Measurements from ENCODE around the gene CAMTA2.

The CAMTA2 gene

DNA sequence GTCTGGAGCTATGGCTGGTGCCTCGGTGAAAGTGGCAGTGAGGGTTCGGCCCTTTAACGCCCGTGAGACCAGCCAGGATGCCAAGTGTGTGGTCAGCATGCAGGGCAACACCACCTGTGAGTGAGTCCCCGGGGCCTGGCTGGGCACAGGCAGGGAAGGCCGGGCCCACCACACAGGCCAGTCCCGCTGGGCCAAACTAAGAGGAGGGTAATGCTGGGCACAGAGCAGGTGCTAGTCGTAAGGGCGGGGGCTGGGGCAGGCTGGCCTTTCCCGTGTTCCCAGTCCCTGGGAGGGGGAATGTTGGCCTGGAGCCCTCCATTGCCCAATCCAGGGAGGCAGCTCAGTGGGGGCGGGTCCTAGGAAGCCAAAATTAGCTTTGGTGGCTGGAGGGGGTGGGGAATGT, 12.8 kb upstream of the CAMTA2 start:
- WGBS, 2 experiments (ENCODE audit: insufficient coverage in 2 of 2): 80 to 86% methylated on average over 9 to 11 of the region's 11 CpGs
- H3K4me1 ChIP-seq (ENCODE audit: control insufficient read depth, insufficient read depth, low read length, poor library complexity, severe bottlenecking): peaks cover 24% of the 10 kb centered on the region
- H3K36me3 ChIP-seq (ENCODE audit: control insufficient read depth, insufficient read depth, low read length): peaks cover 58% of the 10 kb centered on the region

DNA sequence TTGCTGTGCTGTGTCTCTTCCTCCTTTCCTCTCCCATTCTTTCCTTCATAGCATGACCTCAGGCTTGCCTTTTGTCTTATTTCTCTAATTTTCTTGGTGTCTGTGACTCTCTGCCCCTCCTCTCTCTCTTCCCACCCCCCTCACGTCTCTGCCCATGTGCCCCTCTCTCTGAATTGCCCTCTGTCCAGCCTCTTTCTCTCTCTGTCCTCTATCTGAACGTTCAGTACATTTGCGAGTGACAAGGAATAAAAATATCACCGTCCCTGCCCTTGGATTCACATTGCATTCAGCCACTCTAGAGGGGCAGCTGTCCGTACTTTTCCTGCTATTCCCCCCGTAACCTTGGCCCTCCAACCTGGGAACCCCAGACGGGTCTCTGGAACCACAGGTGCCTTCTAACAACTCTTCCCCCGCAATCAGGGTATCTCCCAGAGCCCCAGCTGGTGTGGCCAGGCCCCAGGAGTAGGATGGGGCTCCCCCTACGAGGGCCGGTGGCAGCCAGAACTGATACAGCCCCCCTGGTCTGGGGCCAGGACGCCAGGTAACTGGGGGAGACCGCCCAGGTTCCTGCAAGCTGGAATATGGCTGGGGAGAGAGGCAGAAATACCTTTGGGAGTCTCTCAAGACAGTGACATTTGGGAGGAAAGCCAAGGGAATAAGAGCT, 12.1 kb upstream of the CAMTA2 start:
- Histone ChIP-seq H3K36me3 (ENCODE audit: control insufficient read depth, insufficient read depth, low read length) (peaks cover 52% of the 10 kb centered on the region), H3K4me1 (ENCODE audit: control insufficient read depth, insufficient read depth, low read length, poor library complexity, severe bottlenecking) (peaks cover 24% of the 10 kb centered on the region), H3K4me3 (ENCODE audit: extremely low read depth, insufficient read depth, low read length, poor library complexity, severe bottlenecking) (peak overlapping the region; percentile 92), H3K27ac (ENCODE audit: low read depth, low read length, severe bottlenecking) (no peak overlapping the region), H3K9me3 (ENCODE audit: control insufficient read depth, low read length) (no peaks in the 10 kb centered on the region)
- WGBS, 2 experiments (ENCODE audit: insufficient coverage in 2 of 2): 79% methylated on average over 9 to 12 of the region's 12 CpGs

More for the DNA sequence above, 12.8 kb upstream of the CAMTA2 start:
- no peak overlapping the region for H3K27ac ChIP-seq (ENCODE audit: low read depth, low read length, severe bottlenecking)
- H3K4me3 ChIP-seq (ENCODE audit: extremely low read depth, insufficient read depth, low read length, poor library complexity, severe bottlenecking): peak overlapping the region; percentile 92
- H3K9me3 ChIP-seq (ENCODE audit: control insufficient read depth, low read length): no peaks in the 10 kb centered on the region

DNA sequence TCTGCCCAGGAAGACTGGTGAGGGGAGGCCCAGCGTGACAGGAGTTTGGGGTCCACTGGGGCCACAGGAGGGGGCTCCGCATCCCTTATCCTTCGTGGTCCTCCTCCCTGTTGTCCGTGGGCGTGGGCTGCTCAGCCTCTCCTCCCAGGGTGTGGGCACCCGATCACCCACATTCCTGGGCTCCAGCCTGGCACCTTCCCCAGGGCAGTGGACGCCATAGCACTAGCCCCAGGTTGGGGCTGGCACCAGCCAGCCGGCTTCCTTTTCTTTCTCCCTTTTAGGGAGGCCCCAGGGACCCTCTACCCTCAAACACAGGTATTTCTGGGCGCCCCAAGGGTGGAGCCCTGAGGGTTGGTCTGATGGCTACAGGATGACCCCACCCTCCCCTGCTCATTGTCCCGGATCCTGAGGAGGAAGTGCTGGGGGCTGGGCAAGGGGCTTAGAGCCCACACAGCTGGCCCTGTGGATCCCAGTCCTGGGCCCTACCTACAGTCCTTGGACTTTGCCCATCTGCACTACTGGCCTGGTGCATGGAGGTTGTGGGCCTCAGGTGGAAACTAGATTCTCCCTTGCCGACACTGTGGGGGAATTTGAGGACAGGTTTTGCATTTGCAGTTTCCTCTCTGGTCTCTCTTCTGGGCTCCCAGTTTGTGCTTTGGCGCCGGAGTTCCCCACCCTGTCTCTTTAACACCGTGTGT, 11.4 kb upstream of the CAMTA2 start:
- 21 to 23% methylated on average over 12 to 13 of the region's 14 CpGs for WGBS, 2 experiments (ENCODE audit: insufficient coverage in 2 of 2)
- peaks cover 45% of the 10 kb centered on the region for H3K36me3 ChIP-seq (ENCODE audit: control insufficient read depth, insufficient read depth, low read length)
- peak overlapping the region; percentile 92 for H3K4me3 ChIP-seq (ENCODE audit: extremely low read depth, insufficient read depth, low read length, poor library complexity, severe bottlenecking)
- peaks cover 20% of the 10 kb centered on the region for H3K4me1 ChIP-seq (ENCODE audit: control insufficient read depth, insufficient read depth, low read length, poor library complexity, severe bottlenecking)
- H3K27ac ChIP-seq (ENCODE audit: low read depth, low read length, severe bottlenecking): no peak overlapping the region
- H3K9me3 ChIP-seq (ENCODE audit: control insufficient read depth, low read length): no peaks in the 10 kb centered on the region

DNA sequence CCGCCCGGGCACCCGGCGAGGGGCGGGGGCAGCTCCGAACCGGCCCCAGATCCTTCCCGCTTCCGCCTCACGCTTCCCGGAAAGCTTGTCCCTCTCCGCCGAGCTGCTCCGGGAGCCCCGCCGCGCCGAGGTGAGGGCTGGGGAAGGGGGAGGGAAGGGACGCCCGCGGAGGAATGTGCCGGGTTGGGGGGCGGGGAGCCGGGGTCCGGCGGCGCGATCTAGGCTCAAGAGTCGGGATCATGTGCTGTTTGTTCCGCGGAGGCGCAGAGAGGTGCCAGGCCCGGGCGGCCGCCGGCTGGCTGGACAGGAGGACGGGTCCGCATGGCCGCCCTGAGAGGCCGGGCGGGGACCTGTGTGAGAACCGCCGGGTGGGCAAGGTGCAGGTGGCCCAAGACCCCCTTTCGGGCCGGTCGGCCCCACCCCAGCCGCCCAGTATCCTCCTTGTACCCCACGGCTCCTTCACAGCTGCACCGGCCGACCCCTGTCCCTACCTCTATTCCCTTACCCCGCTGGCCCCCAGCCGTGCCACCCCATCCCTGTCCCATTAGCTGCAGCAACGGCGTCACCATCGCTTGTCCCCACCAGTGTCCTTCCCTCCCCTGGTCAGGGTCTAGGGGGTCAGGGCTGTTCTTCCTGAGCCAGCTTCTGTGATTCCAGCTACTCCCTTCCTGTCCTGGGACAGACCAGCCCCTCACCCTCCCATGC, 10.7 kb upstream of the CAMTA2 start:
- H3K27ac ChIP-seq (ENCODE audit: low read depth, low read length, severe bottlenecking): no peak overlapping the region
- whole genome bisulfite sequencing, 2 experiments (ENCODE audit: insufficient coverage in 2 of 2): 0 to 1% methylated on average over 27 to 50 of the region's 55 CpGs
- no peaks in the 10 kb centered on the region for H3K9me3 ChIP-seq (ENCODE audit: control insufficient read depth, low read length)
- peak overlapping the region; percentile 92 for H3K4me3 ChIP-seq (ENCODE audit: extremely low read depth, insufficient read depth, low read length, poor library complexity, severe bottlenecking)
- peaks cover 38% of the 10 kb centered on the region for H3K36me3 ChIP-seq (ENCODE audit: control insufficient read depth, insufficient read depth, low read length)
- H3K4me1 ChIP-seq (ENCODE audit: control insufficient read depth, insufficient read depth, low read length, poor library complexity, severe bottlenecking): peaks cover 15% of the 10 kb centered on the region

DNA sequence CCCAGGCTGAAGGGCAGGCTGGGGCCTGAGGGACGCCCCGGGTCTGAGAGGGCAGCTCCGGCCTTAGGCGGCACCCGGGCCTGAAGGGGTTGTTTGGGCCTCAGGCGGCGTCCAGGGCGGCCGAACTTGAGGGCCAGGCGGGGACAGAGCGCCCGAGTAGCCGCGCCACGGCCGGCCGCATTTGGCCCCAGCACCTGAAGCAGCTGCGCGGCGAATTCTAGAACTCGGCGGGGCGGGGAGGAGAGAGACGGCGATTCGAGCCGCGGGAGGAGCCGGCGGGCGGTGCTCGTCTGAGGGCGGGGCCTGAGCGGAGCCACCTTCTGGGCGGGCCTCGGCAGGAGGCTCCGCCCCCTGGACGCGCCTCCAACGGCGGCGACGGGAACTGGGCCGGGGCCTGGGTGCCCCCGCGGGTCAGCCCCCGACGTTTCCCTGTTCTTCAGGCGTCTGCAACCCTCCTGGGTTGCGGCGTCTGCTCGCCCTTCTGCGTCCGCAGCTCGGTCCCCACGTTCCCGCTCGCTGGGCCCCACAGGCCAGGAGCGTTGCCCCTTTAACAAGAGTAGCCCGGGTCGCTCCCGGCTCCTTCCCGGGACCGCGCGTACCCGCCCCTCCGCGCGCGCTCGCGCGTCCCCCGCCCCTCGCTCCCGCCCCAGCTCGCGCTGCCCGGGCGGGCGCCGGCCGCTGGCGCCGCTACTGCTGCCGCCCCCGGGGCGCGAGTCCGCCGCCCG, 10.0 kb upstream of the CAMTA2 start, which contains the start of the genes INCA1 and KIF1C:
INCA1 (minus strand) TSS at position 221 of the 725 bp plus-strand sequence. CDS start 3,085 bp downstream, outside the sequence.
KIF1C (plus strand) TSS at position 649 of the 725 bp plus-strand sequence. CDS start 2,297 bp downstream, outside the sequence.
- peak within 1 kb of the TSS; percentile 92 for H3K4me3 ChIP-seq (ENCODE audit: extremely low read depth, insufficient read depth, low read length, poor library complexity, severe bottlenecking)
- no peaks in the 10 kb centered on the region for H3K9me3 ChIP-seq (ENCODE audit: control insufficient read depth, low read length)
- WGBS, 2 experiments (ENCODE audit: insufficient coverage in 2 of 2): 0 to 1% methylated on average over 32 to 89 of the region's 93 CpGs
- H3K27ac ChIP-seq (ENCODE audit: low read depth, low read length, severe bottlenecking): peak within 1 kb of the TSS; percentile 73
- peaks cover 10% of the 10 kb centered on the region for H3K4me1 ChIP-seq (ENCODE audit: control insufficient read depth, insufficient read depth, low read length, poor library complexity, severe bottlenecking)
- peaks cover 31% of the 10 kb centered on the region for H3K36me3 ChIP-seq (ENCODE audit: control insufficient read depth, insufficient read depth, low read length)

DNA sequence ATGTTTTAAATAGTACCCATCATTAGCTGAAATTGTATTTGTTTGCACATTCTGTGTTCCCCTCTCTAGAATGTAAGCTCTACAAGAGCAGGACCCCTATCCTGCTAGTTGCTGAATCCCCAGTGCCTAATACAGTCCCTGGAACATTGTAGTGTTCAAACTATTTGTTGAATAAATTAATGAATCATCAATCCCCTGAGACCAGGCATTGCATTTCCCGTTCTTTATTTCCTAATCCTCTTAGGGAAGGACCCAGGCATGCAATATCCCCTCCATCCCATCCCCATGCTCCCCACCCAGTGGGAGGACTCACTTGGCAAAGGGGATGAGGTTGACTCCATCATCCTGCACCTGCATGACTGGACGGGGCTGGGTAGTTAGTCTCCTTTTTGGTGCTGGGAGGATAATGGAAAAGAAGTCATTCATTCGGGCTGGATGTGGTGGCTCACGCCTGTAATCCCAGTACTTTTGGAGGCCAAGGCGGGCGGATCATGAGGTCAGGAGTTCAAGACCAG, 6.7 kb upstream of the CAMTA2 start:
- WGBS, 2 experiments (ENCODE audit: insufficient coverage in 2 of 2): 94 to 95% methylated on average over 5 to 6 of the region's 6 CpGs
- Histone ChIP-seq H3K4me1 (ENCODE audit: control insufficient read depth, insufficient read depth, low read length, poor library complexity, severe bottlenecking) (no peaks in the 10 kb centered on the region), H3K27ac (ENCODE audit: low read depth, low read length, severe bottlenecking) (no peak overlapping the region), H3K36me3 (ENCODE audit: control insufficient read depth, insufficient read depth, low read length) (no peaks in the 10 kb centered on the region), H3K9me3 (ENCODE audit: control insufficient read depth, low read length) (no peaks in the 10 kb centered on the region), H3K4me3 (ENCODE audit: extremely low read depth, insufficient read depth, low read length, poor library complexity, severe bottlenecking) (no peak overlapping the region)

DNA sequence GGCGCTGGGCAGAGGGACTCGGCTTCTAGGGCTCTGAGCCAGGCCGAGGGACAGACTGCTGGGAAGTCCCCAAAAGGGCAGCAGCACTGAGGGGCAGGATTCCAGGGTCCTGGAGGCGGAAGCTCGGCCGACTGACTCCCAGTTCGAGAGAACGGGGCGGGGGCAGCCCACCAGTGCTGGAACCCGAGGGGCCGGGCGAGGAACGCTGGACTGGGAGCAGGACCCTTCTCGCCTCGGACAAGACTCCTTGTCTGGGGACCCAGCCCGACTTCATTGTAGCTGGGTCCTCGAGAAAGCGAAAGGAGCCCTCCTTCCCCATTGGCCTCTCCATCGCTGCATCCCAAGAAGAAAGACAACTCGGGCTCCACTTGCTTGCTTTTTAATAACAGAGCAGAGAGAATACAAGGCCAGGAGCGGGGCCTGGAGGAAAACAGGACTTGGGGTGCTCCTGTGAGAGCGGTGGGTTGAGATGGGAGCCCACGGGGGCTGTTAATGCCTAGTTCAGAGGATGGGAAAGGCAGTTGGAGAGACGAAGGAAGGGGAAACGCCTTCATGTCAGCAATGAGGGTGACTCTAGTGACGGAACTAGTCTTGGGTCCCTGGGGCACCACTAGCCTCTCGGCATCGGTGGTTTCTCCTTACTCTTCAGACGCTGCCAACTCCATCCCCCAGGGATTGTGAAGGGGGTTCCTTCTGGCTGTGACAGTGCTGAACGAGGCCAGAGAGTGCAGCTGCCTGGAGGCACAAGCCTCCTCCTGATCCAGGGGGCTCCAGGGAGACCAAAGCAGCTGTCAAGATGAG, 492 bp upstream of the CAMTA2 start:
- H3K9me3 ChIP-seq (ENCODE audit: control insufficient read depth, low read length): no peaks in the 10 kb centered on the region
- 28 to 32% methylated on average over 20 to 29 of the region's 30 CpGs for WGBS, 2 experiments (ENCODE audit: insufficient coverage in 2 of 2)
- peaks cover 3% of the 10 kb centered on the region for H3K36me3 ChIP-seq (ENCODE audit: control insufficient read depth, insufficient read depth, low read length)
- H3K27ac ChIP-seq (ENCODE audit: low read depth, low read length, severe bottlenecking): peak overlapping the region; percentile 10
- peak overlapping the region; percentile 66 for H3K4me3 ChIP-seq (ENCODE audit: extremely low read depth, insufficient read depth, low read length, poor library complexity, severe bottlenecking)
- H3K4me1 ChIP-seq (ENCODE audit: control insufficient read depth, insufficient read depth, low read length, poor library complexity, severe bottlenecking): peaks cover 10% of the 10 kb centered on the region

DNA sequence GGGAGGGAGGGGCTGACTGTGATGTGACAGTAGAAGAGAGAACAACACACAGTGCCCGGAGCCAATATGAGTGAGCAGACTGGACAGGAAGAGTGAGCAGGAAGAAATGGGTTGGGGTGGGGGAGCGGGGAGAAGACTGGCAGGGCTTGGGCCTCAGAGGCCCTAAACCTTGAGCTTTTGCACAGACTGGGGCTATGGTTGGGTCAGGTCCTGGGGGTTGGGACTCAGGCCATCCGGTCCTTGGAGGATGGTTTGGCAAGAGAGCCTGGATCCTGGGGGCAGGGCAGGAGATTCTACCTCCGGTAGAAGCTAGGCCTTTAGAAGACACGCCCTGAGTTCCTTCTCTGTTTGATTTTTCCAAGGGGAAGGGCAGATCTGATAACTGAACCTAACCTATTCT, 1.1 kb downstream of the CAMTA2 start:
- WGBS, 2 experiments (ENCODE audit: insufficient coverage in 2 of 2): 84 to 93% methylated on average over 4 of the region's 5 CpGs

DNA sequence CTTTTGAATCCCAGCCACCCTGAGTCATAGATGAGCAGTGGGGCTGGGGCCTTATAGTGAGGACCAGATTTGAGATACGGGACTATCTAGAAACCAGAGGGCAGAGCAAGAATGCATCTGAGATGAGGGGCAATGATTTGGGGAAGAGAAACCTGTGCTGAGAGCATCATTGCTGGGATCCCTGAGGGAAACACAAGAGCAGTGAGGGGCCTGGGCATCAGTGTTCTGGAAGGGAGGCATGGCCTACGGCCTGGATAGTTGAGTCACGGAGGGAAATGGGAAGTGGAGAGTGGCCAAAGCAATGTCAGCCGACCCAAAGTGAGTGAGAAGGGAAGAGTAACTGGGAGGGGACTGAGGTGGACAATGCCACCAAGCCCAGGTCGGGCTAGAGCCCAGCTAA, 5.2 kb downstream of the CAMTA2 start:
- H3K27ac ChIP-seq (ENCODE audit: low read depth, low read length, severe bottlenecking): no peak overlapping the region
- WGBS, 2 experiments (ENCODE audit: insufficient coverage in 2 of 2): 59 to 95% methylated on average over 4 of the region's 5 CpGs

More for the DNA sequence above, 1.1 kb downstream of the CAMTA2 start:
- peaks cover 10% of the 10 kb centered on the region for H3K4me1 ChIP-seq (ENCODE audit: control insufficient read depth, insufficient read depth, low read length, poor library complexity, severe bottlenecking)
- H3K4me3 ChIP-seq (ENCODE audit: extremely low read depth, insufficient read depth, low read length, poor library complexity, severe bottlenecking): peak overlapping the region; percentile 66
- peaks cover 11% of the 10 kb centered on the region for H3K36me3 ChIP-seq (ENCODE audit: control insufficient read depth, insufficient read depth, low read length)
- H3K27ac ChIP-seq (ENCODE audit: low read depth, low read length, severe bottlenecking): peak overlapping the region; percentile 26
- no peaks in the 10 kb centered on the region for H3K9me3 ChIP-seq (ENCODE audit: control insufficient read depth, low read length)

More for the DNA sequence above, 5.2 kb downstream of the CAMTA2 start:
- Histone ChIP-seq H3K4me1 (ENCODE audit: control insufficient read depth, insufficient read depth, low read length, poor library complexity, severe bottlenecking) (no peaks in the 10 kb centered on the region), H3K9me3 (ENCODE audit: control insufficient read depth, low read length) (no peaks in the 10 kb centered on the region), H3K36me3 (ENCODE audit: control insufficient read depth, insufficient read depth, low read length) (peaks cover 46% of the 10 kb centered on the region), H3K4me3 (ENCODE audit: extremely low read depth, insufficient read depth, low read length, poor library complexity, severe bottlenecking) (no peak overlapping the region)

Data from mesodermal cell (in vitro differentiated cells).